Spleen (tissue), 7 donors: ENCODE data around the gene ANKRD35.

ENCODE experiments used
- POLR2AphosphoS5 ChIP-seq, 3 donors: sonication (generic); formaldehyde crosslinking; IDR thresholded peaks; one replicate each; pipeline ENCODE4 v1.5.1; 2017; ENCODE audit warnings: antibody characterized with exemption in 3 of 3
- TF ChIP-seq, protein P1 (sequence below), 11 experiments: fragments of 200-600 bp in 7 of 11; fragments of 450-650 bp in 4 of 11; sonication (generic) in 4 of 11; IDR thresholded peaks in 8 of 11; conservative IDR thresholded peaks in 3 of 11; 1 replicate in 7 of 11; 2 replicates in 4 of 11; pipeline versions ENCODE4 v1.4.0 to v1.8.0; 2016 to 2021; ENCODE audit warnings: antibody characterized with exemption in 11 of 11, inconsistent platforms in 4 of 11, mild to moderate bottlenecking in 1 of 11
- donor health status: DM: no; HTN: no; CAD: no; lungs with moderate emphysema.
- donor health status: DM: no; HTN: no; CAD: no.
- donor health status: DM: no; HTN: no; CAD: no.

- TF ChIP-seq, protein P1, sequence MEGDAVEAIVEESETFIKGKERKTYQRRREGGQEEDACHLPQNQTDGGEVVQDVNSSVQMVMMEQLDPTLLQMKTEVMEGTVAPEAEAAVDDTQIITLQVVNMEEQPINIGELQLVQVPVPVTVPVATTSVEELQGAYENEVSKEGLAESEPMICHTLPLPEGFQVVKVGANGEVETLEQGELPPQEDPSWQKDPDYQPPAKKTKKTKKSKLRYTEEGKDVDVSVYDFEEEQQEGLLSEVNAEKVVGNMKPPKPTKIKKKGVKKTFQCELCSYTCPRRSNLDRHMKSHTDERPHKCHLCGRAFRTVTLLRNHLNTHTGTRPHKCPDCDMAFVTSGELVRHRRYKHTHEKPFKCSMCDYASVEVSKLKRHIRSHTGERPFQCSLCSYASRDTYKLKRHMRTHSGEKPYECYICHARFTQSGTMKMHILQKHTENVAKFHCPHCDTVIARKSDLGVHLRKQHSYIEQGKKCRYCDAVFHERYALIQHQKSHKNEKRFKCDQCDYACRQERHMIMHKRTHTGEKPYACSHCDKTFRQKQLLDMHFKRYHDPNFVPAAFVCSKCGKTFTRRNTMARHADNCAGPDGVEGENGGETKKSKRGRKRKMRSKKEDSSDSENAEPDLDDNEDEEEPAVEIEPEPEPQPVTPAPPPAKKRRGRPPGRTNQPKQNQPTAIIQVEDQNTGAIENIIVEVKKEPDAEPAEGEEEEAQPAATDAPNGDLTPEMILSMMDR (IDR thresholded peaks at IDR 0.05 in 8 of 11, conservative IDR thresholded peaks at IDR 0.05 in 3 of 11), result no peak
- TF ChIP-seq POLR2AphosphoS5 (IDR thresholded peaks at IDR 0.05), result no peak
Measured at GRCh38 chr1:145868232-145868631, 17.4 kb downstream of the ANKRD35 start.
